Middle frontal gyrus (tissue), 1 donor: ENCODE measurements around the gene EIPR1.

Experiments used
- DNase-seq: peaks from one replicate; pipeline ENCODE4 v3.0.0-alpha.2; 2015; ENCODE audit warnings: low spot score; ENCODE audit errors: extremely low spot score

The EIPR1 gene

GRCh38 chr2:3253913-3254441 lies 123.6 kb downstream of the EIPR1 start:
- no peak for DNase-seq

- no peak for DNase-seq
These were observed 125.7 kb downstream of the EIPR1 start for GRCh38 chr2:3251946-3252345.

- DNase-seq, result no peak
These were observed 128.1 kb downstream of the EIPR1 start for GRCh38 chr2:3249476-3249962.

- no peak for DNase-seq
These were observed 128.7 kb downstream of the EIPR1 start for GRCh38 chr2:3248754-3249475.

- DNase-seq, result no peak
These were observed 130.5 kb downstream of the EIPR1 start for GRCh38 chr2:3246928-3247714.

GRCh38 chr2:3246406-3246805 lies 131.2 kb downstream of the EIPR1 start:
- DNase-seq, result no peak

GRCh38 chr2:3244486-3244885 lies 133.1 kb downstream of the EIPR1 start:
- DNase-seq, result no peak

- DNase-seq, result no peak
These were observed 133.8 kb downstream of the EIPR1 start for GRCh38 chr2:3243804-3244203.

- no peak for DNase-seq
These were observed 134.8 kb downstream of the EIPR1 start for GRCh38 chr2:3242747-3243369.

GRCh38 chr2:3241971-3242746 lies 135.5 kb downstream of the EIPR1 start:
- DNase-seq, result no peak

GRCh38 chr2:3238951-3239841 lies 138.4 kb downstream of the EIPR1 start:
- no peak for DNase-seq

GRCh38 chr2:3236300-3237045 lies 141.1 kb downstream of the EIPR1 start:
- DNase-seq, result no peak

GRCh38 chr2:3233877-3234276 lies 143.7 kb downstream of the EIPR1 start:
- DNase-seq, result no peak

- DNase-seq, result no peak
These were observed 148.4 kb downstream of the EIPR1 start for GRCh38 chr2:3229221-3229620.

- no peak for DNase-seq
These were observed 152.9 kb downstream of the EIPR1 start for GRCh38 chr2:3224681-3225080.

- peak; percentile 48 for DNase-seq
These were observed 154.3 kb downstream of the EIPR1 start for GRCh38 chr2:3223080-3223923.

- no peak for DNase-seq
These were observed 155.0 kb downstream of the EIPR1 start for GRCh38 chr2:3222636-3223035.

GRCh38 chr2:3219536-3219935 lies 158.1 kb downstream of the EIPR1 start:
- DNase-seq, result no peak
